Naive thymus-derived CD4-positive, alpha-beta T cell (primary cell): ENCODE measurements around the gene YDJC. TPM values are rescaled to one million over a fixed set of nuclear protein-coding genes. Genes with fewer than 3 reads are reported as not detected.

Experiments
- ATAC-seq: fragments of 150-1000 bp; cut with Tn5 transposase; 2 replicates; pipeline ENCODE4 v1.10.0; 2021; ENCODE audit warnings: mild to moderate bottlenecking, moderate library complexity
- CTCF ChIA-PET: fragments of 350-600 bp; sonication (Branson Sonifier 250); formaldehyde crosslinking; loops from one replicate; lab custom pipeline; 2021; ENCODE audit warnings: antibody characterized with exemption; lab: Charles Lee
- POLR2A ChIA-PET: fragments of 350-600 bp; sonication (Branson Sonifier 250); formaldehyde crosslinking; loops from one replicate; lab custom pipeline; 2021; ENCODE audit warnings: antibody characterized with exemption, inconsistent platforms; lab: Charles Lee
- DNase-seq, 9 donors: peaks; one replicate each; pipeline versions ENCODE4 v3.0.0 to v3.0.0-alpha.2; 2020 to 2022; ENCODE audit warnings: mixed read lengths in 1 of 9
- H3K27ac ChIP-seq: one replicate; pipeline ENCODE4 v1.7.0; 2013; ENCODE audit warnings: mild to moderate bottlenecking, low read depth, low read length, moderate library complexity
- H3K27me3 ChIP-seq, 2 donors: one replicate each; pipeline ENCODE4 v1.7.0; 2013; ENCODE audit warnings: low read length in 2 of 2, mild to moderate bottlenecking in 2 of 2, moderate library complexity in 2 of 2; ENCODE audit not compliant: control insufficient read depth in 2 of 2, insufficient read depth in 2 of 2
- H3K36me3 ChIP-seq, 3 experiments: 1 replicate in 2 of 3; 2 replicates in 1 of 3; pipeline ENCODE4 v1.7.0; 2013; ENCODE audit warnings: low read length in 3 of 3, mild to moderate bottlenecking in 3 of 3, moderate library complexity in 1 of 3; ENCODE audit not compliant: insufficient read depth in 3 of 3, control insufficient read depth in 2 of 3
- H3K4me1 ChIP-seq, 2 donors: one replicate each; pipeline ENCODE4 v1.7.0; 2013; ENCODE audit warnings: low read length in 2 of 2, mild to moderate bottlenecking in 2 of 2, moderate library complexity in 1 of 2; ENCODE audit not compliant: control insufficient read depth in 2 of 2, insufficient read depth in 2 of 2
- H3K4me3 ChIP-seq: 2 replicates; pipeline ENCODE4 v1.7.0; 2013; ENCODE audit warnings: mild to moderate bottlenecking, low read length
- H3K9me3 ChIP-seq, 3 experiments: 1 replicate in 2 of 3; 2 replicates in 1 of 3; pipeline ENCODE4 v1.7.0; 2013; ENCODE audit warnings: low read length in 3 of 3; ENCODE audit not compliant: control insufficient read depth in 2 of 3
- H3K27ac Mint-ChIP-seq, 9 donors: one replicate each; pipeline ENCODE4 v1.8.0; 2020 to 2022; ENCODE audit warnings: mixed read lengths in 9 of 9, mild to moderate bottlenecking in 8 of 9, moderate library complexity in 5 of 9, inconsistent platforms in 2 of 9
- H3K27me3 Mint-ChIP-seq, 5 donors: one replicate each; pipeline ENCODE4 v1.8.0; 2021 to 2022; ENCODE audit warnings: mixed read lengths in 5 of 5, mild to moderate bottlenecking in 1 of 5
- H3K36me3 Mint-ChIP-seq, 5 donors: one replicate each; pipeline ENCODE4 v1.8.0; 2020 to 2022; ENCODE audit warnings: mixed read lengths in 5 of 5, mild to moderate bottlenecking in 3 of 5, inconsistent platforms in 1 of 5
- H3K4me1 Mint-ChIP-seq, 7 donors: one replicate each; pipeline ENCODE4 v1.8.0; 2020 to 2022; ENCODE audit warnings: mixed read lengths in 7 of 7, mild to moderate bottlenecking in 3 of 7, inconsistent platforms in 1 of 7
- H3K4me3 Mint-ChIP-seq, 10 donors: one replicate each; pipeline ENCODE4 v1.8.0; 2020 to 2022; ENCODE audit warnings: mild to moderate bottlenecking in 10 of 10, mixed read lengths in 10 of 10, moderate library complexity in 6 of 10, inconsistent platforms in 2 of 10
- H3K9me3 Mint-ChIP-seq, 11 donors: one replicate each; pipeline ENCODE4 v1.8.0; 2020 to 2022; ENCODE audit warnings: mixed read lengths in 11 of 11, mild to moderate bottlenecking in 4 of 11, inconsistent platforms in 1 of 11, moderate library complexity in 1 of 11
- intact Hi-C, 2 donors: fragments of 100-400 bp; cut with micrococcal nuclease; formaldehyde crosslinking; loops; one replicate each; pipeline ENCODE4 v1.15.1; 2023
- polyA plus RNA-seq, 2 donors: library from polyadenylated mRNA; unstranded; fragments of 300-500 nt; fragmentation: Illumina TruSeq; gene quantifications; one replicate each; pipeline ENCODE4 v1.2.3, GENCODE V29; 2021
- total RNA-seq, 6 experiments: library from RNA in 5 of 6; stranded (reverse) in 5 of 6; gene quantifications; 1 replicate in 5 of 6; 2 replicates in 1 of 6; pipeline ENCODE4 v1.2.3 and lab custom pipeline; 2021 to 2026

Gene YDJC
- total and polyA plus RNA-seq, 7 experiments from 2014 or later: 29.0 to 75.8 (median 48.6) TPM

GRCh38 chr22:21663738-21664137, 33.9 kb upstream of the YDJC start:
- Mint-ChIP-seq H3K4me3 (peak overlapping the region; percentile 12 to 71 (median 46)), H3K4me1 (peaks cover 20 to 32% (median 28%) of the 10 kb centered on the region in 7 donors), H3K27ac (peak overlapping the region in 6 of 9 donors; percentile 34 to 76 (median 50)), H3K36me3 (peaks cover 0 to 3% (median 0%) of the 10 kb centered on the region in 5 donors), H3K9me3 (no peaks in the 10 kb centered on the region), H3K27me3 (peaks cover 0 to 2% (median 0%) of the 10 kb centered on the region in 5 donors)
- ATAC-seq (no peak), DNase-seq (no peak)
- H3K4me3 ChIP-seq: no peak overlapping the region
- intact Hi-C loops: no loop called here
- H3K36me3 ChIP-seq: peaks cover 0 to 5% (median 0%) of the 10 kb centered on the region in 3 experiments
- H3K9me3 ChIP-seq: no peaks in the 10 kb centered on the region
- H3K4me1 ChIP-seq: peaks cover 6 to 16% of the 10 kb centered on the region in 2 donors
- POLR2A ChIA-PET: interaction anchor here (1.0 kb wide), 1 partner anchor 12 kb away, joined by 3 read pairs; no protein-coding TSS in a partner anchor
- no peak overlapping the region for H3K27ac ChIP-seq
- no peaks in the 10 kb centered on the region for H3K27me3 ChIP-seq
- CTCF ChIA-PET: no interaction called here

- intact Hi-C loops: no loop called here
- Mint-ChIP-seq H3K36me3 (peaks cover 0 to 2% (median 0%) of the 10 kb centered on the region in 5 donors), H3K27me3 (peaks cover 0 to 2% (median 0%) of the 10 kb centered on the region in 5 donors), H3K4me3 (peak overlapping the region in 1 of 10 donors; percentile 69), H3K27ac (no peak overlapping the region), H3K9me3 (no peaks in the 10 kb centered on the region), H3K4me1 (peaks cover 11 to 26% (median 18%) of the 10 kb centered on the region in 7 donors)
- CTCF ChIA-PET: no interaction called here
- H3K9me3 ChIP-seq: no peaks in the 10 kb centered on the region
- H3K4me1 ChIP-seq: peaks cover 6 to 17% of the 10 kb centered on the region in 2 donors
- POLR2A ChIA-PET: interaction anchor here (0.7 kb wide), 1 partner anchor 19 kb away, joined by 4 read pairs; no protein-coding TSS in a partner anchor
- DNase-seq (no peak), ATAC-seq (no peak)
- H3K4me3 ChIP-seq: no peak overlapping the region
- no peak overlapping the region for H3K27ac ChIP-seq
- no peaks in the 10 kb centered on the region for H3K27me3 ChIP-seq
- H3K36me3 ChIP-seq: peaks cover 0 to 5% (median 0%) of the 10 kb centered on the region in 3 experiments
These were observed 32.2 kb upstream of the YDJC start for GRCh38 chr22:21661991-21662390.

GRCh38 chr22:21660904-21661303, 31.1 kb upstream of the YDJC start:
- DNase-seq (no peak), ATAC-seq (no peak)
- H3K4me3 Mint-ChIP-seq: no peak overlapping the region
- H3K36me3 ChIP-seq: peaks cover 0 to under 1% (median 0%) of the 10 kb centered on the region in 3 experiments
- peaks cover 0 to 3% (median 0%) of the 10 kb centered on the region in 5 donors for H3K36me3 Mint-ChIP-seq
- H3K27ac ChIP-seq: no peak overlapping the region
- H3K27me3 ChIP-seq: no peaks in the 10 kb centered on the region
- no peaks in the 10 kb centered on the region for H3K27me3 Mint-ChIP-seq
- H3K4me1 Mint-ChIP-seq: peaks cover 17 to 28% (median 20%) of the 10 kb centered on the region in 7 donors
- no peak overlapping the region for H3K27ac Mint-ChIP-seq
- intact Hi-C loops: no loop called here
- no peaks in the 10 kb centered on the region for H3K9me3 ChIP-seq
- H3K4me3 ChIP-seq: no peak overlapping the region
- POLR2A ChIA-PET: no interaction called here
- H3K4me1 ChIP-seq: peaks cover 3 to 21% of the 10 kb centered on the region in 2 donors
- CTCF ChIA-PET: interaction anchor here (0.6 kb wide), 1 partner anchor 54 kb away, joined by 5 read pairs; no protein-coding TSS in a partner anchor
- H3K9me3 Mint-ChIP-seq: no peaks in the 10 kb centered on the region

- CTCF ChIA-PET: interaction anchor here (0.5 kb wide), 1 partner anchor 91 kb away, joined by 3 read pairs; no protein-coding TSS in a partner anchor
- Mint-ChIP-seq H3K27ac (no peak overlapping the region), H3K4me1 (peaks cover 13 to 22% (median 17%) of the 10 kb centered on the region in 7 donors), H3K36me3 (peaks cover 0 to 3% (median 0%) of the 10 kb centered on the region in 5 donors), H3K27me3 (no peaks in the 10 kb centered on the region), H3K9me3 (no peaks in the 10 kb centered on the region), H3K4me3 (peak overlapping the region in 1 of 10 donors; percentile 38)
- Histone ChIP-seq H3K27ac (no peak overlapping the region), H3K9me3 (no peaks in the 10 kb centered on the region), H3K36me3 (no peaks in the 10 kb centered on the region), H3K27me3 (no peaks in the 10 kb centered on the region), H3K4me1 (peaks cover 0 to 14% of the 10 kb centered on the region in 2 donors), H3K4me3 (no peak overlapping the region)
- POLR2A ChIA-PET: no interaction called here
- ATAC-seq (no peak), DNase-seq (no peak)
- intact Hi-C loops: loop anchor here in 1 of 2 donors (5.0 kb wide), 1 partner anchor 157 kb away; no protein-coding TSS in a partner anchor
These were observed 30.2 kb upstream of the YDJC start for GRCh38 chr22:21659864-21660525.

- peaks cover 11 to 26% (median 13%) of the 10 kb centered on the region in 7 donors for H3K4me1 Mint-ChIP-seq
- POLR2A ChIA-PET: interaction anchor here (0.5 kb wide), 1 partner anchor 10 kb away, joined by 4 read pairs; no protein-coding TSS in a partner anchor
- intact Hi-C loops: loop anchor here (1.0 to 5.0 kb wide), 4 partner anchors 9 to 160 kb away; partner anchors contain the start of genes SDF2L1 (in 2 of the 2), PPIL2 (in 1 of the 2) and YDJC (in 1 of the 2)
These were observed 27.7 kb upstream of the YDJC start for GRCh38 chr22:21657360-21658032.

GRCh38 chr22:21657020-21657359, 27.2 kb upstream of the YDJC start:
- Histone ChIP-seq H3K9me3 (no peaks in the 10 kb centered on the region), H3K4me1 (peaks cover 0 to 14% of the 10 kb centered on the region in 2 donors), H3K36me3 (no peaks in the 10 kb centered on the region), H3K27ac (peak overlapping the region; percentile 62), H3K27me3 (no peaks in the 10 kb centered on the region), H3K4me3 (peak overlapping the region; percentile 56)
- no peak for DNase-seq
- intact Hi-C loops: loop anchor here (1.0 to 5.0 kb wide), 4 partner anchors 9 to 160 kb away; partner anchors contain the start of genes SDF2L1 (in 2 of the 2), PPIL2 (in 1 of the 2) and YDJC (in 1 of the 2)
- Mint-ChIP-seq H3K4me3 (peak overlapping the region; percentile 75 to 89 (median 86)), H3K36me3 (peaks cover 0 to 3% (median 0%) of the 10 kb centered on the region in 5 donors), H3K27me3 (no peaks in the 10 kb centered on the region), H3K4me1 (peaks cover 11 to 26% (median 14%) of the 10 kb centered on the region in 7 donors), H3K9me3 (no peaks in the 10 kb centered on the region), H3K27ac (peak overlapping the region in 8 of 9 donors; percentile 5 to 91 (median 70))
- ChIA-PET CTCF (interaction anchor here (2.4 to 2.7 kb wide), 2 partner anchors 11 to 14 kb away, joined by 6 to 9 read pairs; partner anchors contain the start of gene SDF2L1), POLR2A (interaction anchor here (0.8 to 2.1 kb wide), 3 partner anchors 10 to 28 kb away, joined by 3 to 12 read pairs (median 4); partner anchors contain the start of gene SDF2L1)
- ATAC-seq: no peak

More at GRCh38 chr22:21657360-21658032, 27.7 kb upstream of the YDJC start:
- Mint-ChIP-seq H3K9me3 (no peaks in the 10 kb centered on the region), H3K27me3 (no peaks in the 10 kb centered on the region), H3K36me3 (peaks cover 0 to 3% (median 0%) of the 10 kb centered on the region in 5 donors), H3K27ac (peak overlapping the region in 5 of 9 donors; percentile 38 to 91 (median 68)), H3K4me3 (peak overlapping the region; percentile 75 to 94 (median 86))
- H3K36me3 ChIP-seq: no peaks in the 10 kb centered on the region
- no peaks in the 10 kb centered on the region for H3K27me3 ChIP-seq
- peaks cover 0 to 14% of the 10 kb centered on the region in 2 donors for H3K4me1 ChIP-seq
- peak overlapping the region; percentile 56 for H3K4me3 ChIP-seq
- H3K27ac ChIP-seq: peak overlapping the region; percentile 62
- ATAC-seq (peak; percentile 96), DNase-seq (peak; percentile 61 to 90 (median 67))
- no peaks in the 10 kb centered on the region for H3K9me3 ChIP-seq
- CTCF ChIA-PET: interaction anchor here (2.7 kb wide), 1 partner anchor 15 kb away, joined by 9 read pairs; the partner anchor contains the start of gene SDF2L1
